Nephron (organoid): ENCODE measurements around the gene IRAK1.
A peak's percentile ranks its signal among the peaks of the same experiment; 100 is the strongest.

ENCODE experiments used
- H3K27ac Mint-ChIP-seq, 3 experiments: 2 replicates each; pipeline ENCODE4 v1.8.0; 2020; ENCODE audit warnings: mixed read lengths in 3 of 3, mild to moderate bottlenecking in 2 of 3, moderate library complexity in 1 of 3
- H3K27me3 Mint-ChIP-seq: 2 replicates; pipeline ENCODE4 v1.8.0; 2021; ENCODE audit warnings: low read depth, mild to moderate bottlenecking, moderate library complexity, mixed read lengths
- H3K36me3 Mint-ChIP-seq: 2 replicates; pipeline ENCODE4 v1.8.0; 2020; ENCODE audit warnings: low read depth, mixed read lengths
- H3K4me1 Mint-ChIP-seq: 2 replicates; pipeline ENCODE4 v1.8.0; 2020; ENCODE audit warnings: mixed read lengths
- H3K4me3 Mint-ChIP-seq, 3 experiments: 2 replicates each; pipeline ENCODE4 v1.8.0; 2020; ENCODE audit warnings: mild to moderate bottlenecking in 3 of 3, mixed read lengths in 3 of 3, moderate library complexity in 2 of 3
- H3K9me3 Mint-ChIP-seq: 2 replicates; pipeline ENCODE4 v1.8.0; 2020; ENCODE audit warnings: mixed read lengths
- TF ChIP-seq, protein P1 (sequence below), 3 experiments: fragments of 200-600 bp; sonication (generic); IDR thresholded peaks; one replicate each; pipeline ENCODE4 v1.5.0; 2021; ENCODE audit warnings: antibody characterized with exemption in 3 of 3; ENCODE audit not compliant: unreplicated experiment in 3 of 3

IRAK1 gene

DNA sequence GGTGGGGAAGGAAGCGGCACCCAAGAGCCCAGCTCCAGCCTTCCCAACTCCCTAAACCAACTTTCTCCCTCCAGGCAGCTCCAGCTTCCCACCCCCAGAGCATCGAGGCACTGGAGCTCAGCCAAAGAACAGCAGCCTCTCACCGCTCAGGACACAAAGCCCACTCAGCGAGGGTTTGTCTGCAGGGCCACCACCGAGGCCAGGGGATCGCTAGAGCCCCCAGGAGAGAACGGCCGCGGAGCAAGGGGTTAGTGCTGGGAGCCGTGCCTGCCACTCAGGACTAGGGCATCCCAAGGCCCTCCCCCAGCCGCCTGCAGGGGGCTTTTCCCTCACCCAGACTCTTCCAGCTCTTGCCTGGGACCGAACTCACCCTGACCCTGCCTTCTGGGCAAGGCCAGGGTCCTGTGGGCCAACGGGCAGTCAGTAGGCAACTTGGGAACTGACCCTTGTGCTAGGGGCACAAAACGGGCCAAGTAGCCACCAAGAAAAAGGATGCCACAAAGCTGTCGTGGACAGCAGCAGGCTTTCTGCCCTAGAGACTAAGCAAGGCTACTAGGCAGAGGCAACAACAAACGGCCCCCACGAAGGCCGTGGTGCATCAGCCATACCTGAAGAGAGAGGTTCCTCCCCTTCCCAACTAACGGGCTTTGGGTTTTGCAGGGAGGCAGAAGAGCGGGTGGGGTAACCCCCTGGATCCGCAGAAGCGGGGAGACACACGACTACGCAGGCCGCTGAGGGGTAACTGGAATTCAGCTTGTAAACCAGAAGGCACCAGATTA is 50.4 kb downstream of the IRAK1 start:
- H3K27ac Mint-ChIP-seq, result peak overlapping the region; percentile 99 to 100 (median 100)
- H3K4me1 Mint-ChIP-seq, result peaks cover 52% of the 10 kb centered on the region
- peaks cover 11% of the 10 kb centered on the region for H3K36me3 Mint-ChIP-seq
- peak overlapping the region; percentile 96 to 100 (median 100) for H3K4me3 Mint-ChIP-seq
- H3K9me3 Mint-ChIP-seq, result no peaks in the 10 kb centered on the region
- H3K27me3 Mint-ChIP-seq, result peaks cover 5% of the 10 kb centered on the region
- TF ChIP-seq, protein P1, sequence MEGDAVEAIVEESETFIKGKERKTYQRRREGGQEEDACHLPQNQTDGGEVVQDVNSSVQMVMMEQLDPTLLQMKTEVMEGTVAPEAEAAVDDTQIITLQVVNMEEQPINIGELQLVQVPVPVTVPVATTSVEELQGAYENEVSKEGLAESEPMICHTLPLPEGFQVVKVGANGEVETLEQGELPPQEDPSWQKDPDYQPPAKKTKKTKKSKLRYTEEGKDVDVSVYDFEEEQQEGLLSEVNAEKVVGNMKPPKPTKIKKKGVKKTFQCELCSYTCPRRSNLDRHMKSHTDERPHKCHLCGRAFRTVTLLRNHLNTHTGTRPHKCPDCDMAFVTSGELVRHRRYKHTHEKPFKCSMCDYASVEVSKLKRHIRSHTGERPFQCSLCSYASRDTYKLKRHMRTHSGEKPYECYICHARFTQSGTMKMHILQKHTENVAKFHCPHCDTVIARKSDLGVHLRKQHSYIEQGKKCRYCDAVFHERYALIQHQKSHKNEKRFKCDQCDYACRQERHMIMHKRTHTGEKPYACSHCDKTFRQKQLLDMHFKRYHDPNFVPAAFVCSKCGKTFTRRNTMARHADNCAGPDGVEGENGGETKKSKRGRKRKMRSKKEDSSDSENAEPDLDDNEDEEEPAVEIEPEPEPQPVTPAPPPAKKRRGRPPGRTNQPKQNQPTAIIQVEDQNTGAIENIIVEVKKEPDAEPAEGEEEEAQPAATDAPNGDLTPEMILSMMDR (IDR thresholded peaks at IDR 0.05; ENCODE audit: unreplicated experiment in 3 of 3), result no peak

DNA sequence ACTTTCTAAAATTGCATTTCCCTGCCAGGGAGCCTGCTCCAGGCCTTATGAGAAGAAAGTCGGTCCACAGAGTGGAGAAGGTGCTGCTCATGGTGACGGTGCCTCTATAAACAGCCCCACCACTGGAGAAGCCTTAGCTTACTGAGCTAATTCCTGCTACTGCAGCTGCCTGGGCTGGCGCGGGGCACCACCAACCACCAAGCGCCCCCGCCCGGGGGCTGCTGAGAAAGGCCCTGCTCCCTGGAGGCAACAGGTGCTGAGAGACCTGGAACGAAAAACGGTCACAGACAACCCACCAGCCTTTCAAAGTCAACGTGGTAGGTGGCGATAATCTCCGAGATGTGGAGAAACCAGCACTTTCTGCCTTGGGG is 51.0 kb downstream of the IRAK1 start:
- H3K4me1 Mint-ChIP-seq, result peaks cover 46% of the 10 kb centered on the region

DNA sequence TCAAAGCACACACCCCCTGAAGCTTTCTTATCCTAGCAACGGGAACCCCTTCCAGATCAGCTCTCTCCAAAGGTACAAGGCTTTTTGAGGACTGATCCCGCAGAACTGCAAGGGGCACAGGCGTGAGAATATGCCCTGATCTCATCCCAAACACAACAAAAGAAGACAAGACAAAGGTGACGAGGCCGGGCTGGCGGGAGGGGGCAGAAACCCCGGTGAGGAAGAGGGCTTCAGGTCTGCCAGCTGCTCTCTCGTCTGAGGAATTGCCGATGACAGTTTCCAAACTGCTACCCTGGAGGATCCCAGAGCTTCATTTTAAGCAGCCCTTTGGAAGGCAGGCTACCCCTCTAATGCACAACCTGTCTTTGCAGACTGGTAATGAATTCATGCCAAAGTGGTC is 51.4 kb downstream of the IRAK1 start:
- peak overlapping the region; percentile 99 to 100 (median 100) for H3K27ac Mint-ChIP-seq
- H3K36me3 Mint-ChIP-seq, result peaks cover 11% of the 10 kb centered on the region
- peak overlapping the region; percentile 96 to 100 (median 100) for H3K4me3 Mint-ChIP-seq
- peaks cover 5% of the 10 kb centered on the region for H3K27me3 Mint-ChIP-seq
- H3K4me1 Mint-ChIP-seq, result peaks cover 41% of the 10 kb centered on the region
- H3K9me3 Mint-ChIP-seq, result no peaks in the 10 kb centered on the region
- TF ChIP-seq, protein P1 (IDR thresholded peaks at IDR 0.05; ENCODE audit: unreplicated experiment in 3 of 3), result no peak

More for the DNA sequence above, 51.0 kb downstream of the IRAK1 start:
- TF ChIP-seq, protein P1 (IDR thresholded peaks at IDR 0.05; ENCODE audit: unreplicated experiment in 3 of 3), result no peak
- peaks cover 5% of the 10 kb centered on the region for H3K27me3 Mint-ChIP-seq
- H3K9me3 Mint-ChIP-seq, result no peaks in the 10 kb centered on the region
- H3K27ac Mint-ChIP-seq, result peak overlapping the region; percentile 99 to 100 (median 100)
- peak overlapping the region; percentile 96 to 100 (median 100) for H3K4me3 Mint-ChIP-seq
- peaks cover 11% of the 10 kb centered on the region for H3K36me3 Mint-ChIP-seq

DNA sequence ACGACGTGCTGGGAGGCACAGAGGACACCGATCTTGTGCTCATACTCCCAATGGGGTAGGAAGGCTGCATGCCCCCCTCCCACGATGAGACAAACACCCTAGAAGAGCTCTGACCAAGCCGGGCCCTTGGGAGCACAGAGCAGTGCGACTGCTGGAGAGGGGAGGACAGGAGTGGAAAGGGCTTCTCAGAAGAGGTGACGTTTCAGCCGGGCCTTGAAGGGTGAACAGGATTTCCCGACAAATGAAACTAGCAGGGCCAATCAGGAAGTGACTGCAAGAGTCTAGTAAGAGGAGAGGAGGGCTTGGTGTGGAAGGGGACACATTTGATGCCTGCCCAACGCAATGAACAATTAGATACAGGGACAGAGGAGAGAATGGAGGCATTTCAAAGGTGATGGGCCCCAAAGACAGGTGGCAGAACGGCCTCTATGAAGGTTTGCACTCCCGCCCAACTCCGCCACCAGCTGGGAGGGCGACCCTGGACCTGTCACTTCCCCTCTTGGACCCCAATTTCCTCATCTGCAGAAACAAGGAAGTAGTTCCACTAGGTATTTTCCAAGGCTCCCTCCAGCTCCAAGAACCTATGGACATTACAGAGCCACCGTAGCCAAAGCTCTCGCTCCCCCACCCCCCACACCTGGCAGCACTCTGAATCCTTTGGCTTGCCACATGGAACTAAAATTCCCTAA is 52.0 kb downstream of the IRAK1 start:
- Mint-ChIP-seq H3K27ac (peak overlapping the region; percentile 99 to 100 (median 100)), H3K4me1 (peaks cover 37% of the 10 kb centered on the region), H3K4me3 (peak overlapping the region; percentile 96 to 100 (median 100)), H3K36me3 (peaks cover 14% of the 10 kb centered on the region), H3K9me3 (no peaks in the 10 kb centered on the region), H3K27me3 (peaks cover 5% of the 10 kb centered on the region)
- TF ChIP-seq, protein P1 (IDR thresholded peaks at IDR 0.05; ENCODE audit: unreplicated experiment in 3 of 3), result no peak

DNA sequence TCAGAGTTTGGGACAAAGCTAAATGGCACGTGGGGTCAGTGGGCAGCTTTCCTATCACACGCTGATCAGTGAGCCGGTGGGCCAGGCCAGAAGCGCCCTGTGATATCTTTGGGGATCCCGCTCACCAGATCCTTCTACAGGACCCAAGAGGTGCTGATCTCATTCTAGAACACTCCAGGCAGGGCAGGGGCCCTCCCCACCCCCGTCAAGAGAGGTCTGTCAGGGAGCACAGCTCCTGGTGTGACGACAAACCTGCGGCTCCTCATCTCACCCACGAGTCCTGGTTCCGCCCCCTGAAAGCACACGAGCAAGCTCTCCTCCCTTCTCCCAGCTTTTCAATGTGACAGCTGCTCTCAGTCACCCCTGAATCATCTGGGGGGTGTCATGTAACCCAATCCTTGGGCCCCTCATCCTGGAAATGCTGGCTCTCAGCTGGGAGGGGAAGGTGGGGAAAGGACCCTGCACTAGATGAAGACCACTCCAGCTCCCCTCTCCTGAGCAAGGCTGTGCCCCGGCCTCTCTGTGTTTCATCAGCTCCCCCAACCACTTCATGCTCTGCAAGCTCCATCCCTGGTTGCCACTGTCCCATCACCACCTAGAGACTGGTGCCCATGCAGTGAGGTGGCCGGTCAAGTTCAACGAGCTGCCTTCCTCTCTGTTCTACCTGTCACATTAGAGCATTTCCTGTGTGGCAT is 52.7 kb downstream of the IRAK1 start:
- peak overlapping the region; percentile 96 to 100 (median 100) for H3K4me3 Mint-ChIP-seq
- H3K36me3 Mint-ChIP-seq, result peaks cover 18% of the 10 kb centered on the region
- H3K27me3 Mint-ChIP-seq, result peaks cover 5% of the 10 kb centered on the region
- H3K4me1 Mint-ChIP-seq, result peaks cover 37% of the 10 kb centered on the region
- peak overlapping the region; percentile 99 to 100 (median 100) for H3K27ac Mint-ChIP-seq
- TF ChIP-seq, protein P1 (IDR thresholded peaks at IDR 0.05; ENCODE audit: unreplicated experiment in 3 of 3), result no peak
- H3K9me3 Mint-ChIP-seq, result no peaks in the 10 kb centered on the region
